ENCODE results near the gene HOMEZ. TPM values are rescaled to one million over a fixed set of nuclear protein-coding genes. Genes with fewer than 3 reads are reported as not detected.
"Not testable (repeated sequence)": the region's sequence is repeated elsewhere in the genome, so short reads cannot be mapped to it uniquely, and the experiment has no call there.

HOMEZ gene, protein sequence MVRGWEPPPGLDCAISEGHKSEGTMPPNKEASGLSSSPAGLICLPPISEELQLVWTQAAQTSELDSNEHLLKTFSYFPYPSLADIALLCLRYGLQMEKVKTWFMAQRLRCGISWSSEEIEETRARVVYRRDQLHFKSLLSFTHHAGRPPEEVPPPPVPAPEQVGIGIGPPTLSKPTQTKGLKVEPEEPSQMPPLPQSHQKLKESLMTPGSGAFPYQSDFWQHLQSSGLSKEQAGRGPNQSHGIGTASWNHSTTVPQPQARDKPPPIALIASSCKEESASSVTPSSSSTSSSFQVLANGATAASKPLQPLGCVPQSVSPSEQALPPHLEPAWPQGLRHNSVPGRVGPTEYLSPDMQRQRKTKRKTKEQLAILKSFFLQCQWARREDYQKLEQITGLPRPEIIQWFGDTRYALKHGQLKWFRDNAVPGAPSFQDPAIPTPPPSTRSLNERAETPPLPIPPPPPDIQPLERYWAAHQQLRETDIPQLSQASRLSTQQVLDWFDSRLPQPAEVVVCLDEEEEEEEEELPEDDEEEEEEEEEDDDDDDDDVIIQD
- total RNA-seq = 6.5 TPM
- long read RNA-seq, full-length matches to known transcripts = 20 of 22 reads
- long read RNA-seq, partial matches to known transcripts = 0 of 22 reads
- long read RNA-seq, other reads (novel, unspliced or antisense) = 2 of 22 reads

DNA sequence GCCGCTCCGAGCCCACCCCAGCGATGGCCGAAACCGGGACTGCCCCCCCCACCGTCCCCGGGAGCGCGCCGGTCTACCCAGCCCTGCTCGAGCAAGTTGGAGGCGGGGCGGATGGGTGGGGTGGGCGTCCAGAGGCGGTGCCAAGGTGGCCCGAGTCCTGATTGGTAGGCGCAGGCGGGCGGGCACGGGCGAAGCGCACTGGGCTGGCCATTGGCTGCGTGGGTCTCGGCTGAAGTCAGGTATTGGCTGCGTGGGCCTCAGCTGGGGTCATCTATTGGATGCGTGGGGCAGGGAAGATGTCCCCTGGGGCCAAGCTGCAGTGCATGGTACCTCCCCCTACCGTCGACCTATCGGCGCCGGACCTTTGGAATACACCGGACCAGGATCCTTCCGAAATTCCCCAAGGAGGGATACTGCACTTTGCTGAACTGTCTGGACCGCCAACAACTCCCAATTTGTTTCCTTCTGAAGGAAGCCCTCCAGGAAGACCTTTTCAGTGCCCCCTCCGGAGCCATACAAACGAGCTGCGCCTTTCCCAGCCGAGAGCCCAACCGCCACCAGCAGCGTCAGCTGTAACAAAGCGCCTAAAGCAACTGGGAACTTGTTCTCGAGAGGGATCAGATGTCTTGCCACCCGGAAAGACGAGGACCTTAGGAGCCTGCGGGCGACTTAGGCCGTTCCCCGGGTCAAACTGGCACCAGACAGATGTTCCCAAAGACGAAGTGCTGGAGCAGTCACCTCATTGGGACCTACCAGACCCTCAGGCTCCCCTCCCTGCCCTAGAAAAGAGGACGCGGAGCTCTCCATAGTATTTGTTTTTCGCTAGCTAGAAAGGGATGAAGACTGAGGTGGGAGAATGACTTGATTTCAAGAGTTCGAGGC, at the start of gene HOMEZ:
HOMEZ (minus strand) TSS at position 113 of the 882 bp plus-strand sequence. CDS start 180 bp downstream, outside the sequence.
- DNase-seq = peak; percentile 100
- ATAC-seq (ENCODE audit: poor library complexity) = peak; percentile 98
- intact Hi-C loops (cut with DNase I) = no loop called here

DNA sequence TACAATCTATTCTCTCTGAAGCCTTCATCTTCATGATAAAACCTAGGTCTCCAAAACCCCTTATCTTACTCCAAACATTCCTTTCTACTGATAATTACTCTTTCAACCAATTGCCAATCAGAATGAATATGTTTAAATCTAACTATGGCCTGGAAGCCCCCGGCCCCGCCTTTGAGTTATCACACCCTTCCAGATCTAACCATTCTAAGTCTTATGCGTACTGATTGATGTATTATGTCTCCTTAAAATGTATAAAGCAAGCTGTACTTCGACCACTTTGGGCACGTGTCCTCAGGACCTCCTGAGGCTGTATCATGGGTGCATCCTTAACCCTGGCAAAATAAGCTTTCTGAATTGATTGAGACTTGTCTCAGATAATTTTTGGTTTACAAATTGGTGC, 49.7 kb upstream of the HOMEZ start:
- intact Hi-C loops (cut with DNase I) = no loop called here
- no peak for DNase-seq
- ATAC-seq (ENCODE audit: poor library complexity) = no peak

- DNase-seq (no peak), ATAC-seq (ENCODE audit: poor library complexity) (peak; percentile 84)
- intact Hi-C loops (cut with DNase I) = loop anchor here (5.0 to 10.0 kb wide), 3 partner anchors 54 to 237 kb away; partner anchors contain the start of gene AP1G2
Observed at GRCh38 chr14:23327947-23328744, 42.2 kb upstream of the HOMEZ start.

GRCh38 chr14:23326491-23327332, 40.8 kb upstream of the HOMEZ start:
- intact Hi-C loops (cut with DNase I) = loop anchor here (5.0 to 10.0 kb wide), 3 partner anchors 56 to 238 kb away; partner anchors contain the start of gene AP1G2
- no peak for ATAC-seq (ENCODE audit: poor library complexity)
- no peak for DNase-seq

DNA sequence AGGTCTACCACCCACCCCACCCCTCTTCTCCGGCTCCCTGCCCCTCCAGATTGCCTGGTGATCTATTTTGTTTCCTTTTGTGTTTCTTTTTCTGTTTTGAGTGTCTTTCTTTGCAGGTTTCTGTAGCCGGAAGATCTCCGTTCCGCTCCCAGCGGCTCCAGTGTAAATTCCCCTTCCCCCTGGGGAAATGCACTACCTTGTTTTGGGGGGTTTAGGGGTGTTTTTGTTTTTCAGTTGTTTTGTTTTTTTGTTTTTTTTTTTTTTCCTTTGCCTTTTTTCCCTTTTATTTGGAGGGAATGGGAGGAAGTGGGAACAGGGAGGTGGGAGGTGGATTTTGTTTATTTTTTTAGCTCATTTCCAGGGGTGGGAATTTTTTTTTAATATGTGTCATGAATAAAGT, 39.8 kb upstream of the HOMEZ start:
- not testable (repeated sequence) for DNase-seq; ATAC-seq (ENCODE audit: poor library complexity)
- intact Hi-C loops (cut with DNase I) = loop anchor here (5.0 to 10.0 kb wide), 3 partner anchors 57 to 239 kb away; partner anchors contain the start of gene AP1G2

GRCh38 chr14:23324993-23325392, 39.1 kb upstream of the HOMEZ start:
- no peak for DNase-seq
- ATAC-seq (ENCODE audit: poor library complexity) = no peak
- intact Hi-C loops (cut with DNase I) = loop anchor here (5.0 to 10.0 kb wide), 3 partner anchors 57 to 240 kb away; partner anchors contain the start of gene AP1G2

GRCh38 chr14:23324455-23324846, 38.5 kb upstream of the HOMEZ start:
- intact Hi-C loops (cut with DNase I) = loop anchor here (10.0 kb wide), 2 partner anchors 130 to 240 kb away; partner anchors contain the start of gene AP1G2
- ATAC-seq (ENCODE audit: poor library complexity) (no peak), DNase-seq (no peak)

GRCh38 chr14:23323838-23324454, 38.0 kb upstream of the HOMEZ start:
- no peak for ATAC-seq (ENCODE audit: poor library complexity)
- intact Hi-C loops (cut with DNase I) = loop anchor here (10.0 kb wide), 2 partner anchors 131 to 241 kb away; partner anchors contain the start of gene AP1G2
- DNase-seq = no peak

GRCh38 chr14:23322568-23323517, 36.9 kb upstream of the HOMEZ start:
- intact Hi-C loops (cut with DNase I) = loop anchor here (10.0 kb wide), 2 partner anchors 132 to 242 kb away; partner anchors contain the start of gene AP1G2
- ATAC-seq (ENCODE audit: poor library complexity) (no peak), DNase-seq (no peak)

DNA sequence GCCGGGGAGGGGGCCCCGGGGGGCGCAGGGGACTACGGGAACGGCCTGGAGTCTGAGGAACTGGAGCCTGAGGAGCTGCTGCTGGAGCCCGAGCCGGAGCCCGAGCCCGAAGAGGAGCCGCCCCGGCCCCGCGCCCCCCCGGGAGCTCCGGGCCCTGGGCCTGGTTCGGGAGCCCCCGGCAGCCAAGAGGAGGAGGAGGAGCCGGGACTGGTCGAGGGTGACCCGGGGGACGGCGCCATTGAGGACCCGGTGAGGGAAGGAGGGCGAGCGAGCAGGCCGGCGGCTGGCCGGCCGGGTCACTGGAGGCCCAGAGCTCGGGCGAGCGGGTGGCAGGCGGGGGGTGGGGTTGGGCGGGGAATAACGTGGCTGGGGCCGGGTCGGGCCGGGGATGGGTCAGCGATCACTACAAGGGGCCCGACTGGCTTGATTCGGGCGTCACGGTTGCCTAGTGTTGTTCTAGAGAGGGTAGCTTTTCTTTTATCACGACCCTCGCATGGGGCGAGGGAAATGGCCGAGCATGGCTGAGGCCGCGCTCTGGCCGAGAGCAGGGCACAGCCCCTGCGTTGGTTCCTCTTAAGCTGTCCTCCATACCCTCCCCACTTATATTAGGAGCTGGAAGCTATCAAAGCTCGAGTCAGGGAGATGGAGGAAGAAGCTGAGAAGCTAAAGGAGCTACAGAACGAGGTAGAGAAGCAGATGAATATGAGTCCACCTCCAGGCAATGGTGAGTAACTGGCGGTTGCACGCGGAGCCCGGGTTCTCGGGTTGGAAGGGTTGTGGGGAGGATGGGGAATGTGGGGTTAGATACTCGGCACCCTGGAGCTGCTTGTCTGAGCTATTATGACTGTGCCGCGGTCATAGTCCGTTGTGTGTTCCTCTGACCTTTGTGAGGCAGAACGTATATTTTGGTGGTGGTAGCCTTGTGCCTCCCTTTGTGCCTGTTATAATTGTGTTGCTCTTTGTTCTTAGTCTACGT, 35.9 kb upstream of the HOMEZ start:
- ATAC-seq (ENCODE audit: poor library complexity) = peak; percentile 32
- intact Hi-C loops (cut with DNase I) = loop anchor here (10.0 kb wide), 2 partner anchors 133 to 243 kb away; partner anchors contain the start of gene AP1G2
- DNase-seq = peak; percentile 62

GRCh38 chr14:23320584-23321571, 34.9 kb upstream of the HOMEZ start, which contains the start of gene PABPN1:
Gene PABPN1, plus strand, starts transcription at chr14:23321457. Its CDS starts 13 bp downstream, at chr14:23321470.
- intact Hi-C loops (cut with DNase I) = loop anchor here (10.0 kb wide), 2 partner anchors 134 to 244 kb away; partner anchors contain the start of gene AP1G2

GRCh38 chr14:23319746-23320583, 34.0 kb upstream of the HOMEZ start:
- DNase-seq = no peak
- intact Hi-C loops (cut with DNase I) = loop anchor here (10.0 kb wide), 2 partner anchors 135 to 245 kb away; partner anchors contain the start of gene AP1G2
- ATAC-seq (ENCODE audit: poor library complexity) = no peak

More at GRCh38 chr14:23320584-23321571, 34.9 kb upstream of the HOMEZ start, which contains the start of gene PABPN1:
- DNase-seq = peak; percentile 98
- ATAC-seq (ENCODE audit: poor library complexity) = peak; percentile 95

All from Right ventricle myocardium superior (tissue), 1 donor.